Fibroblast of lung (primary cell): ENCODE results near the gene FTO. TPM values are rescaled to one million over a fixed set of nuclear protein-coding genes. Genes with fewer than 3 reads are reported as not detected.

Experiments
- DNase-seq, 2 donors: peaks; one replicate each; pipeline versions ENCODE4 v3.0.0 to v3.0.0-alpha.2; 2010; ENCODE audit warnings: low read depth in 2 of 2
- H2AFZ ChIP-seq: 2 replicates; pipeline ENCODE4 v1.5.1; 2012; ENCODE audit warnings: low read length, control low read depth, inconsistent platforms
- H3K27ac ChIP-seq: 2 replicates; pipeline ENCODE4 v1.5.1; 2011; ENCODE audit warnings: low read length, control low read depth; ENCODE audit not compliant: insufficient read depth
- H3K27me3 ChIP-seq: 2 replicates; pipeline ENCODE4 v1.5.1; 2011; ENCODE audit warnings: mild to moderate bottlenecking, low read length; ENCODE audit not compliant: control insufficient read depth, insufficient read depth
- H3K36me3 ChIP-seq: 2 replicates; pipeline ENCODE4 v1.5.1; 2011; ENCODE audit warnings: low read length; ENCODE audit not compliant: control insufficient read depth, insufficient read depth
- H3K4me1 ChIP-seq: 2 replicates; pipeline ENCODE4 v1.5.1; 2011; ENCODE audit warnings: low read length; ENCODE audit not compliant: control insufficient read depth, insufficient read depth; ENCODE audit errors: extremely low read depth
- H3K4me2 ChIP-seq: 2 replicates; pipeline ENCODE4 v1.5.1; 2011; ENCODE audit warnings: low read length, control low read depth; ENCODE audit not compliant: insufficient read depth; ENCODE audit errors: extremely low read depth
- H3K4me3 ChIP-seq, 4 experiments: fragments of 200-600 bp in 1 of 4; sonication (generic) in 1 of 4; replicated peaks in 1 of 4; 2 replicates each; pipeline ENCODE4 v1.5.1; 2011 to 2016; ENCODE audit warnings: low read length in 4 of 4, low read depth in 3 of 4, mild to moderate bottlenecking in 3 of 4, control low read depth in 2 of 4, inconsistent platforms in 1 of 4, mixed read lengths in 1 of 4; ENCODE audit not compliant: insufficient read depth in 1 of 4; ENCODE audit errors: control extremely low read depth in 1 of 4
- H3K79me2 ChIP-seq: 2 replicates; pipeline ENCODE4 v1.5.1; 2012; ENCODE audit warnings: mild to moderate bottlenecking, low read length, inconsistent platforms; ENCODE audit not compliant: control insufficient read depth, insufficient read depth
- H3K9ac ChIP-seq: 2 replicates; pipeline ENCODE4 v1.5.1; 2011; ENCODE audit warnings: mild to moderate bottlenecking, low read length, control low read depth; ENCODE audit not compliant: insufficient read depth
- H3K9me3 ChIP-seq: 2 replicates; pipeline ENCODE4 v1.5.1; 2012; ENCODE audit warnings: low read depth, low read length; ENCODE audit not compliant: control insufficient read depth, insufficient read depth
- H4K20me1 ChIP-seq: 2 replicates; pipeline ENCODE4 v1.5.1; 2011; ENCODE audit warnings: low read length; ENCODE audit not compliant: control insufficient read depth, insufficient read depth; ENCODE audit errors: extremely low read depth
- EZH2 ChIP-seq: IDR thresholded peaks from 2 replicates; pipeline ENCODE4 v1.5.1; 2012; ENCODE audit warnings: low read length, control low read depth, mild to moderate bottlenecking; ENCODE audit errors: missing control alignments
- polyA plus RNA-seq, 2 donors: library from polyadenylated mRNA; depleted of rRNA in 1 of 2; stranded (reverse) in 1 of 2; unstranded in 1 of 2; fragments of >200 nt; gene quantifications; 2 replicates each; pipeline ENCODE4 v1.2.1, GENCODE V29; 2011 to 2012; ENCODE audit warnings: missing spikeins in 1 of 2
- total RNA-seq: library from RNA; depleted of rRNA; stranded (reverse); fragments of >200 nt; gene quantifications from 2 replicates; pipeline ENCODE4 v1.2.1, GENCODE V29; 2014
- TF ChIP-seq, protein P1 (sequence below), 2 donors: IDR thresholded peaks in 1 of 2; conservative IDR thresholded peaks in 1 of 2; 1 replicate in 1 of 2; 2 replicates in 1 of 2; pipeline ENCODE4 v1.5.1; 2011 to 2012; ENCODE audit warnings: low read length in 2 of 2, control low read depth in 1 of 2, inconsistent platforms in 1 of 2, low read depth in 1 of 2, mild to moderate bottlenecking in 1 of 2

FTO gene
- total and polyA plus RNA-seq, 2 donors (not counting 1 experiment from before 2014, with no cell fraction given) = 61.1 to 97.6 TPM

- Histone ChIP-seq H3K36me3 (no peaks in the 10 kb centered on the region), H2AFZ (no peak overlapping the region), H3K4me3 (no peak overlapping the region), H4K20me1 (peaks cover 2% of the 10 kb centered on the region), H3K4me1 (no peaks in the 10 kb centered on the region), H3K9me3 (no peaks in the 10 kb centered on the region), H3K4me2 (no peak overlapping the region), H3K79me2 (no peaks in the 10 kb centered on the region), H3K27me3 (no peaks in the 10 kb centered on the region), H3K27ac (no peak overlapping the region), H3K9ac (no peak overlapping the region)
- TF ChIP-seq, protein P1, sequence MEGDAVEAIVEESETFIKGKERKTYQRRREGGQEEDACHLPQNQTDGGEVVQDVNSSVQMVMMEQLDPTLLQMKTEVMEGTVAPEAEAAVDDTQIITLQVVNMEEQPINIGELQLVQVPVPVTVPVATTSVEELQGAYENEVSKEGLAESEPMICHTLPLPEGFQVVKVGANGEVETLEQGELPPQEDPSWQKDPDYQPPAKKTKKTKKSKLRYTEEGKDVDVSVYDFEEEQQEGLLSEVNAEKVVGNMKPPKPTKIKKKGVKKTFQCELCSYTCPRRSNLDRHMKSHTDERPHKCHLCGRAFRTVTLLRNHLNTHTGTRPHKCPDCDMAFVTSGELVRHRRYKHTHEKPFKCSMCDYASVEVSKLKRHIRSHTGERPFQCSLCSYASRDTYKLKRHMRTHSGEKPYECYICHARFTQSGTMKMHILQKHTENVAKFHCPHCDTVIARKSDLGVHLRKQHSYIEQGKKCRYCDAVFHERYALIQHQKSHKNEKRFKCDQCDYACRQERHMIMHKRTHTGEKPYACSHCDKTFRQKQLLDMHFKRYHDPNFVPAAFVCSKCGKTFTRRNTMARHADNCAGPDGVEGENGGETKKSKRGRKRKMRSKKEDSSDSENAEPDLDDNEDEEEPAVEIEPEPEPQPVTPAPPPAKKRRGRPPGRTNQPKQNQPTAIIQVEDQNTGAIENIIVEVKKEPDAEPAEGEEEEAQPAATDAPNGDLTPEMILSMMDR (conservative IDR thresholded peaks at IDR 0.05 in 1 of 2, IDR thresholded peaks at IDR 0.05 in 1 of 2; ENCODE audit: low read depth in 1 of 2, low read length in 2 of 2) = no peak
- no peak for TF ChIP-seq EZH2
- DNase-seq = peak in 1 of 2 donors; percentile 9
These were observed 368.3 kb downstream of the FTO start for GRCh38 chr16:54072237-54072636.

- no peak for TF ChIP-seq EZH2
- TF ChIP-seq, protein P1 (conservative IDR thresholded peaks at IDR 0.05 in 1 of 2, IDR thresholded peaks at IDR 0.05 in 1 of 2; ENCODE audit: low read depth in 1 of 2, low read length in 2 of 2) = no peak
- Histone ChIP-seq H3K4me2 (no peak overlapping the region), H3K4me1 (peaks cover 2% of the 10 kb centered on the region), H3K36me3 (no peaks in the 10 kb centered on the region), H3K9me3 (no peaks in the 10 kb centered on the region), H3K4me3 (no peak overlapping the region), H3K27ac (no peak overlapping the region), H4K20me1 (peaks cover 2% of the 10 kb centered on the region), H3K9ac (no peak overlapping the region), H2AFZ (no peak overlapping the region), H3K27me3 (no peaks in the 10 kb centered on the region), H3K79me2 (no peaks in the 10 kb centered on the region)
- no peak for DNase-seq
These were observed 369.4 kb downstream of the FTO start for GRCh38 chr16:54073356-54073755.

GRCh38 chr16:54075446-54075845 is 371.5 kb downstream of the FTO start:
- no peak overlapping the region for H3K9ac ChIP-seq
- peaks cover 2% of the 10 kb centered on the region for H4K20me1 ChIP-seq
- H3K4me1 ChIP-seq = peaks cover 2% of the 10 kb centered on the region
- DNase-seq = no peak
- H3K27ac ChIP-seq = no peak overlapping the region
- H3K4me2 ChIP-seq = no peak overlapping the region
- H3K4me3 ChIP-seq = no peak overlapping the region
- H3K79me2 ChIP-seq = no peaks in the 10 kb centered on the region
- no peaks in the 10 kb centered on the region for H3K9me3 ChIP-seq
- H2AFZ ChIP-seq = no peak overlapping the region
- TF ChIP-seq, protein P1 (conservative IDR thresholded peaks at IDR 0.05 in 1 of 2, IDR thresholded peaks at IDR 0.05 in 1 of 2; ENCODE audit: low read depth in 1 of 2, low read length in 2 of 2) = no peak
- TF ChIP-seq EZH2 = no peak
- no peaks in the 10 kb centered on the region for H3K36me3 ChIP-seq
- no peaks in the 10 kb centered on the region for H3K27me3 ChIP-seq
